HG02623 (cell line): ENCODE results near the gene CLDN19.

Source experiments
- ATAC-seq: cut with Tn5 transposase; IDR thresholded peaks from one replicate; pipeline ENCODE4 v1.9.1; 2021; ENCODE audit warnings: moderate library complexity; ENCODE audit not compliant: unreplicated experiment

CLDN19 gene

GRCh38 chr1:42739753-42740700, at the start of gene CLDN19:
Gene CLDN19 (minus strand): TSS chr1:42740236. CDS start chr1:42740063, 173 bp downstream.
- ATAC-seq: no peak

- no peak for ATAC-seq
Measured at GRCh38 chr1:42788021-42788420, 48.0 kb upstream of the CLDN19 start.

- no peak for ATAC-seq
Measured at GRCh38 chr1:42786097-42786496, 46.1 kb upstream of the CLDN19 start.

GRCh38 chr1:42784946-42785693, 45.1 kb upstream of the CLDN19 start, which contains the start of gene TMEM269:
Gene TMEM269 (plus strand): TSS chr1:42784991. CDS start chr1:42789894, 4,903 bp downstream.
- no peak for ATAC-seq

GRCh38 chr1:42784547-42784945, 44.5 kb upstream of the CLDN19 start:
- no peak for ATAC-seq

- no peak for ATAC-seq
Measured at GRCh38 chr1:42783092-42783491, 43.1 kb upstream of the CLDN19 start.

GRCh38 chr1:42780176-42780575, 40.1 kb upstream of the CLDN19 start:
- no peak for ATAC-seq

- ATAC-seq: no peak
Measured at GRCh38 chr1:42779725-42780124, 39.7 kb upstream of the CLDN19 start.

- no peak for ATAC-seq
Measured at GRCh38 chr1:42777852-42778251, 37.8 kb upstream of the CLDN19 start.

- ATAC-seq: no peak
Measured at GRCh38 chr1:42776502-42776901, 36.5 kb upstream of the CLDN19 start.

GRCh38 chr1:42774928-42775526, 35.0 kb upstream of the CLDN19 start:
- ATAC-seq: no peak

GRCh38 chr1:42773420-42773819, 33.4 kb upstream of the CLDN19 start:
- no peak for ATAC-seq

- no peak for ATAC-seq
Measured at GRCh38 chr1:42769811-42770210, 29.8 kb upstream of the CLDN19 start.

- no peak for ATAC-seq
Measured at GRCh38 chr1:42768172-42768571, 28.1 kb upstream of the CLDN19 start.

GRCh38 chr1:42767510-42768000, 27.5 kb upstream of the CLDN19 start:
- ATAC-seq: peak; percentile 11

- ATAC-seq: peak; percentile 85
Measured at GRCh38 chr1:42766741-42767509, 26.9 kb upstream of the CLDN19 start, which contains the start of the genes C1orf50 and P3H1. Gene C1orf50 (plus strand): TSS chr1:42767249. CDS start chr1:42767312, 63 bp downstream. Gene P3H1 (minus strand): TSS chr1:42767028. CDS start chr1:42766971, 57 bp downstream.

- ATAC-seq: peak; percentile 21
Measured at GRCh38 chr1:42765832-42766740, 26.1 kb upstream of the CLDN19 start.

- no peak for ATAC-seq
Measured at GRCh38 chr1:42765269-42765668, 25.2 kb upstream of the CLDN19 start.

GRCh38 chr1:42762269-42762668, 22.2 kb upstream of the CLDN19 start:
- ATAC-seq: no peak
